ENCODE measurements around the gene PPP1R3E.

PPP1R3E gene

DNA sequence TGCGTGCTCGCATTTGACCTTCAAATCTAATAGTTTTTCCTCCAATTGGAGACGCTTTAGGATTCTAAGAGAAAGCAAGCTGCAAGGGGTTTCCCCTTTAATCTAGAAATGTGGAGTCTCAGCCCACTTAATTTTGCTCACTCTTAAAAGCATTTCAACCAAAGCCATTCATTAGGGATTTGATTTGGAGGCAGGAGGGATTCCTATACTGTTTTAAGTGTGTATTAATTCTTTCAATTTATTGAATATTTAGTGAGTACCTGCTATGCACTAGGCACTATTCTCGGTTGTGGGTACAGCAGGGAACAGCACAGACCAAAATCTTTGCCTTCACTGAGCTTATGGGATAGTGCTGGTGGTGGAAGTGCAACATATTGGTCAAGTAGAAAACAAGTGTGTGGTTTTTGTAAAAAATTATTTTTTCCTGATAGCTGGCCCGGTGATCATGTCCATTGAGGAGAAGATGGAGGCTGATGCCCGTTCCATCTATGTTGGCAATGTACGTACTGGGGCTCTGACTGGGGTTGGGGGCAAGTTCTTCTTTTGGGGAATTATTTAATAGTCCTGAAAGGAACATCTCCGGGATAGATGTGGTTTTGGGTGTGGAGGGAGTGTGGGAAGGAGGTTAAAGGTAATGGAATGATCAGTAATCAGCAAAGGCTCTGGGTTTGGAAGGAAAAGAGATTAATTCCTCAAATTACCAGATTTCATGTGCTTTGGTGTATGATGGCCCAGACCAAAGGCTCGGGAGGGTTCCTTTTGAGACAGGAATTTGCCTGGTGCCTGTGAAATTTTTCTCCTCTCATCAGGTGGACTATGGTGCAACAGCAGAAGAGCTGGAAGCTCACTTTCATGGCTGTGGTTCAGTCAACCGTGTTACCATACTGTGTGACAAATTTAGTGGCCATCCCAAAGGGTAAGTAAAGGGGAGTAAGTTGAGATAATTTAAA is 20.2 kb upstream of the PPP1R3E start:
- DNase-seq (ENCODE audit: low read depth in 2 of 2) = no peak

DNA sequence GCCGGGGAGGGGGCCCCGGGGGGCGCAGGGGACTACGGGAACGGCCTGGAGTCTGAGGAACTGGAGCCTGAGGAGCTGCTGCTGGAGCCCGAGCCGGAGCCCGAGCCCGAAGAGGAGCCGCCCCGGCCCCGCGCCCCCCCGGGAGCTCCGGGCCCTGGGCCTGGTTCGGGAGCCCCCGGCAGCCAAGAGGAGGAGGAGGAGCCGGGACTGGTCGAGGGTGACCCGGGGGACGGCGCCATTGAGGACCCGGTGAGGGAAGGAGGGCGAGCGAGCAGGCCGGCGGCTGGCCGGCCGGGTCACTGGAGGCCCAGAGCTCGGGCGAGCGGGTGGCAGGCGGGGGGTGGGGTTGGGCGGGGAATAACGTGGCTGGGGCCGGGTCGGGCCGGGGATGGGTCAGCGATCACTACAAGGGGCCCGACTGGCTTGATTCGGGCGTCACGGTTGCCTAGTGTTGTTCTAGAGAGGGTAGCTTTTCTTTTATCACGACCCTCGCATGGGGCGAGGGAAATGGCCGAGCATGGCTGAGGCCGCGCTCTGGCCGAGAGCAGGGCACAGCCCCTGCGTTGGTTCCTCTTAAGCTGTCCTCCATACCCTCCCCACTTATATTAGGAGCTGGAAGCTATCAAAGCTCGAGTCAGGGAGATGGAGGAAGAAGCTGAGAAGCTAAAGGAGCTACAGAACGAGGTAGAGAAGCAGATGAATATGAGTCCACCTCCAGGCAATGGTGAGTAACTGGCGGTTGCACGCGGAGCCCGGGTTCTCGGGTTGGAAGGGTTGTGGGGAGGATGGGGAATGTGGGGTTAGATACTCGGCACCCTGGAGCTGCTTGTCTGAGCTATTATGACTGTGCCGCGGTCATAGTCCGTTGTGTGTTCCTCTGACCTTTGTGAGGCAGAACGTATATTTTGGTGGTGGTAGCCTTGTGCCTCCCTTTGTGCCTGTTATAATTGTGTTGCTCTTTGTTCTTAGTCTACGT is 19.2 kb upstream of the PPP1R3E start:
- DNase-seq (ENCODE audit: low read depth in 2 of 2) = peak; percentile 31 to 35

DNA sequence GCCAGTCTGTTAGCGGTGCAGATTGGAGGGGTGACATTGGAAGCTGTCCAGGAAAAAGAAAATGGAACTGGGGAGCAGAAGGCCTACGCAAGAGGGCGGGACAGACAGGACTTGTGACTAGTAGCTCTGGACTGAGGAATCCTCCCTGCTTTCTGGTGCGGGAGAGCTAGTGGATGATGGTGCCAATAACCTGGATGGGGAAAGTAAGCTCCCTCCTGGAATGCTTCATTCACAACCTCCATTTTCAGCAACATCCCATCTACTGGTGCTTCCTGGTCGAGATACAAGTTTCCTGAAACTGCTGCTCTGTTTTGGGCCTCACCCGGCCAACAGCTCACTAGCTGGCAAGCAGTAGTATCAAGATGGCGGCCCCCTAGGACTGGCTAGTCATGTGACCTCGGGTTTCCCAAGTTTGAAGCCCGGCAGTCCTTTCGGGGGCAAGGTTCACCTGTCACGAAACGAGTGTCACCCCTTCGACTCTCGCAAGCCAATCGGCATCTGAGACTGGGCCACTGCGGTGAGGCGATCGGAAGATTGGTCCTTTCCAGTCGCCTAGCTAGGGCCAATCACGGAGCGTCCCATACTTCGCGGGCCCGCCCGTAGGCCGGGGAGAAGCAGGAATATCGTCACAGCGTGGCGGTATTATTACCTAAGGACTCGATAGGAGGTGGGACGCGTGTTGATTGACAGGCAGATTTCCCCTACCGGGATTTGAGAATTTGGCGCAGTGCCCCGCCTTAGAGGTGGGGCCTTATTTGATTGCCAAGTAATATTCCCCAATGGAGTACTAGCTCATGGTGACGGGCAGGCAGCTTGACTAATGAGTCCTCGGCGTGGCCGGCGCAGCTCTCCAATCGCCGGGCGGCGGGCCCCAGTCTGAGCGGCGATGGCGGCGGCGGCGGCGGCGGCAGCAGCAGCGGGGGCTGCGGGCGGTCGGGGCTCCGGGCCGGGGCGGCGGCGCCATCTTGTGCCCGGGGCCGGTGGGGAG is 18.2 kb upstream of the PPP1R3E start, which contains the start of gene PABPN1:
Gene PABPN1, plus strand, starts transcription at position 874 of the 988 bp plus-strand sequence. Its CDS starts 13 bp downstream, at position 887.
- peak; percentile 90 to 91 for DNase-seq (ENCODE audit: low read depth in 2 of 2)

DNA sequence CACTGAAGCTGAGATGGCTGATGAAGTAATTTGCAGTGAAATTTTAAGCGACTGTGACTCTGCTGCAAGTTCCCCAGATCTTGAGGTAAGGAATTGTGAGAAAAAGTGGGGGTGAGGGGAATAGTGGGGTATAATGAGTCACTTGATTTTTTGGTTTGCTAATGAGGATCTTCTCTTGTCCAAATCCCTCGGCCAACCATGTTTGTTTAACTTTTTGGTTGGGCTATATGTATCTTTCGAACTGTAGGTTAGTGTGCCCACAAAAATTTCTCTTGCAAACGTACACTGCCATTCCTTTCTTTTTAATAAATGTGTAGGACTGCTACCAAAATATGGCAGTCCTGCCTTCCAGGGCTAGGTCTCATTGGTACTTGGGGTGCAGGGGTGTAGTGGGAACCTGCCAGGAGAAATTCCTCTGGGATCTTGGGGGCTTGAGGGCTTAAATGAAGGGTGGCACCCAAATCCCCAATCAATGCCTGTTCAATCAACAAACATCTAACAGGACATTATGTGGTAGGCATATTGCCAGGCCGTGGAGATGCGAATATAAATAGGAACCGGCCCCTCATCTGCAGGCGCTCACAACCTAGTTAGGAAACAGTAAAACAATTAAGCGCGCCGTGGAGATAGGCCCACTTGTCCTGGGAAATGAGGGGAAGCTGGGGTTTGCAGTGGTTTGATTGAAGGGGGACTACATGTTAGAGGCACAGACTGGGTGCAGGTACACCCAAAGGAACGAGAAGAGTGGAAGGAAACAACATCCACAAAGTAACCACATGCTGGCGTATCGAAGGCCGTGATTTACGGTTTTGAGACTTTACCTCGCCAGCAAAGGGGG is 17.3 kb upstream of the PPP1R3E start:
- DNase-seq (ENCODE audit: low read depth in 2 of 2) = no peak

DNA sequence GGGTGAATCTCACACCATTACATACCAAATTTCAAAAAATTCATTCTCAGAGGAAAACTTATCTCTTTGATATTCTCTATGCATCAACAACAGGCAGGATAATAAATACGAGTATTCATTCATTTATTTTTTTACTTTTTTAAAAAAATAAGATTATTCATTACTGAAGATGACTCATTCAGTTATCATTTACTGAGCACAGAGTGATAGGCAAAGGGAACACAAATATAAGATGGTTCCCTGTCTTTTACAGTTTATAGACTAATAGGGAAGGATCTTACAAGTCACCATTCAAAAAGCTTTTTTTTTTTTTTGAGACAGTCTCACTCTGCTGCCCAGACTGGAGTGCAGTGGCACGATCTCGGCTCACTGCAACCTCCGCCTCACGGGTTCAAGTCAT is 13.6 kb upstream of the PPP1R3E start:
- DNase-seq (ENCODE audit: low read depth in 2 of 2) = no peak

DNA sequence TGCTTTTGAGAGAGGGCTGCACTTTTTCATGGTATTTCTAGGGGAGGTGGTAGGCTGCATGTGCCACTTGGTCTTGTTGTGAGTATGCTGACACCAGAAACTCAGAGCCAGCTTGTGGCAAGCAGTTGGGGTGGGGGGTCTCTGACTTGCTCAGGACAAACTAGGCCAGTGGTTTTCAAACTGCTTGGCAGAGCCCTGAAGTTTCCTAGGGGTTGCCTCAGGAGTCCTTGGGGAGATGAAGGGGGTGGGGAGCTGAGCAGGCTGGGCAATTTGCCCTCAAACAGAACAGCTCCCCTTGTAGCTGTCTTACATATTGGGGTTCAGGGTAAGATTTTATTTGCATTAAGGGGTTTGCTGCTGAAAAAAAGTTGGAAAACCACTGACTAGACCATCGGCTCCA is 7.9 kb upstream of the PPP1R3E start:
- no peak for DNase-seq (ENCODE audit: low read depth in 2 of 2)

DNA sequence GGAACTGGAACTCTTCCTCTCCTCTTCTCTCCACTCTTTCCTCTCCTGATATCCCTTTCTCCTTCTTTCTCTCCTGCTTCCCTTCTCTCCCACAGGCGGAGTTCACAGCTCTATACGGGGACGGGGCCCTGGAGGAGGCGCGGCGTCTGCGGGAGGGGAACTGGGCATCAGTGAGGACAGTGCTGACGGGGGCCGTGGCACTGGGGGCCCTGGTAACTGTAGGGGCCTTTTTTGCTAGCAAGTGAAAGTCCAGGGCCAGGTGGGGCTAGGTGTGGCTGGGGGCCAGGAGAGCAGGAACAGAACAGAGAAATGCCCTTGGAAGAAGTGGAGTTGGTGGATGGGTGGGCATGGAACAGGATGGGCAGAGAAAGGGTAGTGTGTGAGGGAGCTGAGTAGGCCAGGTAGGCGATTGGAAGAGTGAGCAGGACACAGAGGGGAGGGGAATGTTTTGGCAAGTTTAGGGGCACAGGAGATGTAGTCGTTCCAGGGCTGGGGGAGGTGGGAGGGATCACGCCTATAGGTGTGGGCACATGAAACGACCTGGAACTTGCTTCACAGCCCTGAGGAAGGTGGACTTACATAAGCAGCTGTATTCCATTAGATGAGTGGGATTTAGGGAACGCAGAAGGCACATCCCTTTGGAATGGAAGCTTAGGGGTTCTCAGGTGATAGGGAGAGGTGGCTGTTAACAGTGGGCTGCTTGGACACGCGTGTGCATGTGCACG is 6.2 kb upstream of the PPP1R3E start:
- no peak for DNase-seq (ENCODE audit: low read depth in 2 of 2)

DNA sequence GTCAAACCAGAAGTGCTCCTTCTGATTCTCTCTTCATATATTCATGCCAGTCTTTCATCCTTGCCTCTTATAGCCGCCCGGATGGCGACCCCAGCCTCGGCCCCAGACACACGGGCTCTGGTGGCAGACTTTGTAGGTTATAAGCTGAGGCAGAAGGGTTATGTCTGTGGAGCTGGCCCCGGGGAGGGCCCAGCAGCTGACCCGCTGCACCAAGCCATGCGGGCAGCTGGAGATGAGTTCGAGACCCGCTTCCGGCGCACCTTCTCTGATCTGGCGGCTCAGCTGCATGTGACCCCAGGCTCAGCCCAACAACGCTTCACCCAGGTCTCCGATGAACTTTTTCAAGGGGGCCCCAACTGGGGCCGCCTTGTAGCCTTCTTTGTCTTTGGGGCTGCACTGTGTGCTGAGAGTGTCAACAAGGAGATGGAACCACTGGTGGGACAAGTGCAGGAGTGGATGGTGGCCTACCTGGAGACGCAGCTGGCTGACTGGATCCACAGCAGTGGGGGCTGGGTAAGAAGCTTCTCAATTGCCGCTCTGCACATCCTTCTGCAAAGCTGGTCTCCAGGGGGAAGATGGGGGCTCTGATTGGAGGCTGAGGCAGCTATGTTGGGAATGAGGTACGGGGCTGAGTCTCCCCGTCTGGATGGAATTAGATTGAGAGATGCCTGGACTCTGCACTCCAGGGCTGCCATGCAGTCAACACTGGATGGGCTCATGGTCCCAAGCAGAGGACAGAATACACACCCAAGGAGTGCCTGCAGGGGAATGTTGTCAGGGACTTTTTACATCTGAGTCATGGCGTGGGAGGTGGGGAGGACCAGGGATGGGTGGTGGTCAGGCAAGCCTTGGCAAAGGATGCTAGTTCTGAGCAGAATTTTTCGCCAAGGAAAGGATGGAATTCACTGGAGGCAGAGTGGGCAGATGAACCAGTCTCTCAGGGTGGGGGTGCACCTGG is 5.3 kb upstream of the PPP1R3E start:
- DNase-seq (ENCODE audit: low read depth in 2 of 2) = no peak

DNA sequence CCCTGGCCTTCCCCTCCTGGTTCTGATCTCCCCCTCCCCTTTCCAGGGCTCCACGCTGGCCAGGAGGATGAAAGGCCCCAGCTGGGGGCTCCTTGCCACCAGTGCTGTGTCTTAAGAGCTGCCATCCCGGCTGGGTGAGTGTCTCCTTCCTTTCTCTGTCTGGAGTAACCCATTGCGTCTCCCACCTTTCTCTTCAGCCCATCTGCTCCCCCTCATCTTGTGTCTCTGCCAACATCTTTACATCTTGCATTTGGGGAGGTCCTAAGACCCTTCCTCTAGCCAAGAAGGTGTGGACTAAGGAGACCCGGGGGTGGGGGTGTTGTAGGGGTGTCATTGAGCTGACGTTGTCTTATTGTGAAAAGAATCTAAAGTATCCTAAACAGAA is 4.5 kb upstream of the PPP1R3E start:
- no peak for DNase-seq (ENCODE audit: low read depth in 2 of 2)

DNA sequence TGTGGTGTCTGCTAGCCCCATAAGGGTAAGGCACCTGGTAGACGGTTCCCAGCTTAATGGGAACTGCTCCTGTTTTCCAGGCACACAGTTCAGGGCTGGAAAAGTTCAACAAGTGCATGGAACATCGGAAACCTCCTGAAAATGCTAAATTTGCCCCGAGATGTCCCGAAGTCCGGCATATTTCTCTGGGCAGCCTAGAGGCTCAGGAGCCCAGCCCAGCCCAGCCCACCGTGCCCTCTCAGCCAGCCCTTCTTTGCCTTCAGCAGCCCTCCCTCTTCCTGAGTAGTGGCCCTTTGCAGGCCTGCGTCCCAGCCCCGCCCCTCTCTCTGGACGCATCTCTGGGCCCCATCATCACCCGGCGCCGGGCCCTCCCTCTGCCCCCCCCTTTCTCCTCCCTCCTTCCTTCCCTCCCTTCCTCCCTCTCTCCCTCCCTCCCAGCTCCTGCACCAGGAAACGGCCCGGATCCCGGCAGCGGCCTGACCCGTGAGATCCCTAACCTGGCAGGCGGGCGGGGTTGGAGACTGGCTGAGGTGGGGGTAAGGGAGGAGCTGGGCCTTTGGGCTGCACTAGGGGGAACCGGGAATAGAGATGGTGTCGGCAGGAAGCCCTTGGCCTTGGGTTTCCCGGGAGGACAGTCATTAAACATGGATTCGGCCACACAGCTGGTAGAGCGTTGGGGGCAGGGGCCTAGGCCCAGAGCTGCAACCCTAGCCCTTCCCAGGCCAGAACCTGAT is 3.9 kb upstream of the PPP1R3E start, which contains the start of gene BCL2L2:
Gene BCL2L2, plus strand, starts transcription at position 422 of the 734 bp plus-strand sequence. CDS start 935 bp downstream, outside the sequence.
- DNase-seq (ENCODE audit: low read depth in 2 of 2) = no peak

DNA sequence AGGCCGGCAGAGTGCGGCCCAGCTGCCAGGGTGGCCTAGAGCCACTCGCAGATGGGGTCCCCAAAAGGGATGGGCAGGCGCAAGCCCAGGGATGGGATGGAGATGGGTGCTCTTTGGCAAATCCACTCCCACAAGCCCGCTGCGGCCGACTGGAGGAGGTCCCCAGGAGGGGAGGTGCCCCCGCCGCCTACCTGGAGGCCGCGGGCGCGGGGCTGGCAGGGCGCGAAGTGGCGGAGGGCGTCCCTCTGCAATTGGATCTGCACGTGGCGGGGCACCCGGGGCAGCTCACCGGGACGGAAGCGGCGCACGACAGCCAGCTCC is 730 bp downstream of the PPP1R3E start:
- no peak for DNase-seq (ENCODE audit: low read depth in 2 of 2)

DNA sequence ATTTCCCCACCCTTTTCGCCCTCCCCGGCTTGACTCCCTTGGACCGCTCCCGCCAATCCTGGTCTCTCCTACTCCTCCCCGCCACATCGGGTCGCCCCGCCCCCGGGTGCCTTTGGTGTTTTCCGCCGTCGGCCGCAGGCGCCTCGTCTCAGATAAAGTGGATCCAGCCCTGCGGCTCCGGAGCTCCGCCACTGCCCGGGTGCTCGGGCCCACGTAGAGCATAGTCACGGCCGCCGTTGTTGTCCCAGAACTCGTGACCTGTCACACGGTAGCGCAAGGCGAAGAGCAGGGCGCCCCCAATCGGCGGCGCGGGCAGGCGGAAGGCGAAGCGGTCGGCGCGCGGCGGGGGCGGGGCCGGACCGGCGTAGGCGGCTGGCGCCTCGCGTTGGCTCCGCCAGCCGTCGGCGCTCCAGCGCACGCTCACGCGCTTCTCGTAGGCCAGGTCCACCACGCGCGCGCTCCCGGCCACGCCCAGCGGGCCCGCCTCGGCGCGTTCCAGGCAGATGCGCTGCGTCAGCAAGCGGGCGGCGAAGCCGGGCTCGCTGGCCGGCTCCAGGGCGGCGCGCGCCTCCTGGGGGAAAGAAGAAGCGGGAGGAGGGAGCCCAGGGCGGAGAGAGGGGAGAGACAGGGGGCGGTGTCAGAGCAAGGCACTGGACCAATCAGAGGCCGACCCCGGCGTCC is 1.2 kb downstream of the PPP1R3E start:
- DNase-seq (ENCODE audit: low read depth in 2 of 2) = peak; percentile 94 to 95

DNA sequence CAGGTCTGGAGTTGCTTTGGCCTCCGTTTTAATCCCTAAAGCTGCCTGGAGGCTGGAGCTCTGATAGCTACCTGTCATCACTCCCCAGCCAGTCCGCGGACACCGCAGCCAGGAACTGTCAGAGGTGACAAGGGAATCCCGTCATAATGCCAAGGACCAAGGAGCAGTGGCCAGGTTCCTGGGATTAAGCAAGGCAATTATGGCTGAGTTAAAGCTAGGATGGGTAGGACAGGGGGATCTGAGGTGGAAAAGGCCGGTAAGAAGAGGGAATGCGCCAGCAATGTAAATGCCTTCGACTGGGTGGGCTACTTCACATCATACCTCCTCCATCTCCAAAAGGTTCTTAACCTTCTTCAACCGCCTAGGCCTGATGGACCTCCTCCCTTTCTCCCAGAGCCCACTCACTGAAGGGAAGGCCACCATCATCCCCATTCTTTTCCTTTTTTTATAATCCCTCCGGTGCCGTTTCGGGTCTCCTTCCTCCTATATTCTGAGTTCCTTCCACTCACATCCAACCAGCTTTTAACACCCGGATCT is 1.9 kb downstream of the PPP1R3E start:
- DNase-seq (ENCODE audit: low read depth in 2 of 2) = no peak

DNA sequence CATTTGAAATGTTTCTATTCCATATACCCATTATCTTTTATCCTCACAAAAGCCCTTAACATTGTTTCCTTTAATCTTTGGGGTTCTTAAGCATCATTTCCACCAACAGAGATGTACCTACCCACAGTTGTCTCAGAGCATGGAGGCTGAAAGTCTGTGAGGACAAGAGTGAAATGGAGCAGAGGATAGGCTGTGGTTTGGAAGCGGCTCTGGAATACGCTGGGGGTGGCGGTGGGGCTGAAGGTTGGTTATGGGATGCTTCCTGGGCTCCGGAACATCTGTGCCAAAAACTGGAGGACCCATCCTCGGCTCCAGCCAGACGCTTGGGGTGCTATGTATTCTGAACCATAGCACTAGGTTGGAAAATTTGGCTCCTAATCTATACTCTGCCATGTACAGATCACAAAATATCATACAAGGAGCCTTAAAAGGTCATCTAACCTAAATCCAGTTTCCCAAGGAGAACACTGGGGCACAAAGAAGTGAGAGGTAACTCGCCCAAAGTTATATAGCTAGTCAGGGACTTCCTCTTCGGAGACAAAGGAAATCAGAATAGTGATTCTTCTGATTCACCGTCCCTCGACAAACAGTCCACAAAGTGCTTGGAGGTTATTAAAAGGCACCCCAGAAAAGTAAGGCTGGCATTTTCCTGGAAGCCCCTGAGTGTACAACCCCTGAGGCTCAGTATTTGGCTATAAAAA is 2.5 kb downstream of the PPP1R3E start:
- DNase-seq (ENCODE audit: low read depth in 2 of 2) = no peak

DNA sequence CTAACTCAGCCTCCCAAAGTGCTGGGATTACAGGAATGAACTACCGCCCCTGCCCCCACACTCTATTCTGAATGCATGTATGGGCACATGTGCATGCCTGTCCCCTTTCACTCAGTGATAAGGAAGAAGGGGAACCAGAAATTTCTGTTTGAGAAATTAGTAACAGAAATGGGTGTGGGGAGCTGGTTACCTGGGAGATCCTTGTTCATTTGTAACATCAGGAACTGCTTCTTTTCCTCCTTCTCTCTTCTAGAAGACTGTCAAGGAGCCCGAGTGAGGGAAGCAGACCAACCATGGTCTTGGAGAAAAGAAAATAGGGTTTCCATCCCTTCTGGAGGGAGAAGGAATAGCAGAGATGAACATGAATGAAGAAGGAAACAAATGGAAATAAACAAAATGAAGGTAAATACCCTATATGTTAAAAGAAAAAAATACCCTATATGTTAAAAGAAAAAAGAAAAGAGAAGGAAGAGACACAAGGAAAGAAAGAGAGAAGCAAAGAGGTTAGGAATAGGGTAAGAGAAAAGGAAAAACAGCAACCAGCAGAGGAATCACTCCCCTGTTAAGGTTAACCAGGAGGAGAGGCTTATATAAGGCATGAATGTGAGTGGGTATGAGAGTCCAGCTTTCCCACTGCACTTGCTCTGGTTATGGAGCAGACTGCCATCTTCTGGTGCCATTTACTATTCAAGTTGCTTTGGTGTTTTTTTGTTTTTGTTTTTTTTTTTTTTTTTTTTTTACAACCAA is 3.3 kb downstream of the PPP1R3E start:
- no peak for DNase-seq (ENCODE audit: low read depth in 2 of 2)
